ENCODE data around the gene NAA38.

NAA38 gene

GRCh38 chr17:7823581-7824001 lies 33.8 kb downstream of the NAA38 start:
- TF ChIP-seq ZFX (IDR thresholded peaks at IDR 0.05), result no peak
- TF ChIP-seq CTCF (conservative IDR thresholded peaks at IDR 0.05), result no peak
- H3K27ac ChIP-seq, result no peak overlapping the region

GRCh38 chr17:7822126-7822525 lies 35.2 kb downstream of the NAA38 start:
- no peak overlapping the region for H3K27ac ChIP-seq
- TF ChIP-seq ZFX (IDR thresholded peaks at IDR 0.05) (no peak), CTCF (conservative IDR thresholded peaks at IDR 0.05) (no peak)

- no peak overlapping the region for H3K27ac ChIP-seq
- no peak for TF ChIP-seq ZFX (IDR thresholded peaks at IDR 0.05)
- no peak for TF ChIP-seq CTCF (conservative IDR thresholded peaks at IDR 0.05)
Observed at GRCh38 chr17:7820231-7820630, 37.1 kb downstream of the NAA38 start.

GRCh38 chr17:7818746-7819645 lies 38.4 kb downstream of the NAA38 start:
- H3K27ac ChIP-seq, result no peak overlapping the region
- TF ChIP-seq ZFX (IDR thresholded peaks at IDR 0.05) (no peak), CTCF (conservative IDR thresholded peaks at IDR 0.05) (no peak)

GRCh38 chr17:7818026-7818425 lies 39.3 kb downstream of the NAA38 start:
- no peak overlapping the region for H3K27ac ChIP-seq
- TF ChIP-seq ZFX (IDR thresholded peaks at IDR 0.05) (no peak), CTCF (conservative IDR thresholded peaks at IDR 0.05) (no peak)

GRCh38 chr17:7817643-7817964 lies 39.8 kb downstream of the NAA38 start:
- TF ChIP-seq ZFX (IDR thresholded peaks at IDR 0.05) (no peak), CTCF (conservative IDR thresholded peaks at IDR 0.05) (no peak)
- H3K27ac ChIP-seq, result no peak overlapping the region

- no peak for TF ChIP-seq CTCF (conservative IDR thresholded peaks at IDR 0.05)
- H3K27ac ChIP-seq, result no peak overlapping the region
Observed at GRCh38 chr17:7816926-7817642, 40.3 kb downstream of the NAA38 start.
